NT2/D1 (cell line): ENCODE measurements around the gene ADAM33.

Experiments used
- DNase-seq: peaks from one replicate; pipeline ENCODE4 v3.0.0-alpha.2; 2011; ENCODE audit warnings: low read depth, low spot score
- H3K27me3 ChIP-seq: 2 replicates; pipeline ENCODE4 v1.6.0; 2011; ENCODE audit warnings: mild to moderate bottlenecking; ENCODE audit not compliant: insufficient read length, insufficient read depth
- H3K36me3 ChIP-seq: 2 replicates; pipeline ENCODE4 v1.6.1; 2011; ENCODE audit warnings: mild to moderate bottlenecking, low read length, mixed read lengths; ENCODE audit not compliant: insufficient read depth, insufficient read length
- H3K4me1 ChIP-seq: 2 replicates; pipeline ENCODE4 v1.5.1; 2011; ENCODE audit not compliant: insufficient read depth, insufficient read length
- H3K4me3 ChIP-seq: 2 replicates; pipeline ENCODE4 v1.5.1; 2011; ENCODE audit warnings: low read depth; ENCODE audit not compliant: insufficient read length
- H3K9ac ChIP-seq: 2 replicates; pipeline ENCODE4 v1.6.0; 2011; ENCODE audit warnings: low read depth; ENCODE audit not compliant: insufficient read length
- H3K9me3 ChIP-seq: 2 replicates; pipeline ENCODE4 v1.5.1; 2011; ENCODE audit warnings: mild to moderate bottlenecking, low read length; ENCODE audit not compliant: insufficient read depth
- SUZ12 ChIP-seq: IDR thresholded peaks from 2 replicates; pipeline ENCODE4 v1.6.1; 2011; ENCODE audit not compliant: insufficient read length, insufficient read depth; ENCODE audit errors: extremely low read depth
- YY1 ChIP-seq: IDR thresholded peaks from 2 replicates; pipeline ENCODE4 v1.6.1; 2011; ENCODE audit not compliant: insufficient read length, insufficient read depth
- ZNF274 ChIP-seq: IDR thresholded peaks from 2 replicates; pipeline ENCODE4 v1.6.1; 2011; ENCODE audit warnings: mild to moderate bottlenecking, low read depth, low read length

The ADAM33 gene

DNA sequence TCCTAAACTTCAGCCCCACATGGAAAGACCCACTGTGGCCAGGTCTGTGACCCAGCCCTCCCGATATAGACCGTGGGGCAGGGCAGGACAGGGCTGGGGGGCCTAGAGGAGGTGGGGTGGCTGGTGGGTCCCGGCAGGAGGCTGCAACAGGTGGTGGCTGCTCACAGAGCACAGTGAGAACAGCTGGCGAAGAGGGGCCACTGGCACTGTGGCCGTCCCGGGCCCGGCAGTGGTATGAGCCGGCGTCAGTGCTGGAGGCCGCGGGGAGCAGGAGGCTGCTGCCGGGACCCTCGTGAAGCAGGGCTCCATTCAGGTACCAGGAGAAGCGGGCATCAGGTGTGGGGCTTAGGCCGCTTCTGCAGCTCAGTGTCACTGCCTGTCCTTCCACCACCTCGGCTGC lies 17.2 kb upstream of the ADAM33 start:
- Histone ChIP-seq H3K27me3 (no peaks in the 10 kb centered on the region), H3K9me3 (peaks cover 7% of the 10 kb centered on the region; the same call in 1 of the 2 replicates), H3K4me3 (no peak overlapping the region), H3K9ac (no peak overlapping the region), H3K4me1 (peaks cover 10% of the 10 kb centered on the region), H3K36me3 (no peaks in the 10 kb centered on the region)
- no peak for DNase-seq
- no peak for TF ChIP-seq SUZ12
- no peak for TF ChIP-seq YY1
- TF ChIP-seq ZNF274, result no peak

DNA sequence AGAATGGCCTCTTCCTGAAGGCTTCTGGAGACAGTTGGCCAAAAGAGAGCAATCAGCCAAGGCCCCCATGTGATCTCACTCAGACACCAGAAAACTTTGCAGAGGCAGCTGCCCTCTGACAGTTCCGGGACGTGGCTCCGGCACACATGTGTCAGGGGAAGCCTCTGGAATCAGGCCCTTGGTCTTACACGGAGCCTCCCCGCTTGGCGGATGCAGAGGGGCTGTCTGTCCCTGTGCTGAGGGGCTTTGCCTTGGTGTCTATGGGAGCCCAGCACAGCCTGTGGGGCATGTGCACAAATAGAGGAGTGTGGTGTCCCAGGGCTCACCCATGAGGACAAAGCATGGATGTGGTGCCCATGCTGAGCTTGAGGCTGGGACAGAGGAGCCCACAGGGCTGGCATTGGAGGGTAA lies 16.8 kb upstream of the ADAM33 start:
- no peaks in the 10 kb centered on the region for H3K36me3 ChIP-seq
- no peak for DNase-seq
- no peak for TF ChIP-seq ZNF274
- TF ChIP-seq YY1, result no peak
- no peak for TF ChIP-seq SUZ12
- no peaks in the 10 kb centered on the region for H3K27me3 ChIP-seq
- no peak overlapping the region for H3K4me3 ChIP-seq
- peaks cover 7% of the 10 kb centered on the region; the same call in 1 of the 2 replicates for H3K9me3 ChIP-seq
- H3K4me1 ChIP-seq, result peaks cover 10% of the 10 kb centered on the region
- no peak overlapping the region for H3K9ac ChIP-seq

DNA sequence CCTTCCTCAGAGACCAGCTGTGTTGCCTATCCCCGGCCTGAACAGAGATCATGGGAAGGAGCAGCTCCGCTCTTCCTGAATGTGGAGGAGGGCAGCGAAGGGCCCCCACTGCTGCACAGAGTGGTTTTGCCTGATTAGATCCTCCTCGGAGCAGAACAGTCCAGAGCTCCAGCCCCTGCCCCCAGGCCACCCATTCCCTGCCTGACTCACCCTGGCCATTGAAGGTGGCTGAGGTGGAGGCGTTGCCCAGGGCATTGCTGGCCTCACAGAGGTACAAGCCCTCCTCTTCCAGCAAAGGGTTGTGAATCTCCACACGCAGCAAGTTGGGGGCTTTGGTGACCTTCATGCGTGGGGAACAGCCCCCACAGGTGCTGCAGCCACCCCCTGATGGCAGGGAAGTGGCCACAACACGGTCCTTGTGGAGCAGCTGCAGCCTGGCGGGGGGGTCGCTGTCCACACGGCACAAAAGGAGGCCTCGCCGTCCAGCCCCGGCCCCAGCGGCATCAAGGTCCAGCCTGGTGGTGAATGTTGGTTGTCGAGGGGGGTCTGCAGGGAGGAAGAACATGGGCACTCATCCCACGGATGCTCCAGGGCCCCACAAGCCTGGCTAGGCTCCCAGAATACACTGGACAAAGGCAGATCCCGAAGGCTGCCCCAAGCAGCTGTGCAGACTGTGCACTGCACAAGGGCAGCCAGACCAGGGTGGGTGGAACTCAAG lies 15.9 kb upstream of the ADAM33 start:
- Histone ChIP-seq H3K9ac (peak overlapping the region; percentile 32), H3K36me3 (no peaks in the 10 kb centered on the region), H3K4me3 (no peak overlapping the region), H3K9me3 (peaks cover 7% of the 10 kb centered on the region; the same call in 1 of the 2 replicates), H3K27me3 (no peaks in the 10 kb centered on the region), H3K4me1 (peaks cover 10% of the 10 kb centered on the region)
- TF ChIP-seq YY1, result no peak
- TF ChIP-seq SUZ12, result no peak
- no peak for TF ChIP-seq ZNF274
- DNase-seq, result no peak

DNA sequence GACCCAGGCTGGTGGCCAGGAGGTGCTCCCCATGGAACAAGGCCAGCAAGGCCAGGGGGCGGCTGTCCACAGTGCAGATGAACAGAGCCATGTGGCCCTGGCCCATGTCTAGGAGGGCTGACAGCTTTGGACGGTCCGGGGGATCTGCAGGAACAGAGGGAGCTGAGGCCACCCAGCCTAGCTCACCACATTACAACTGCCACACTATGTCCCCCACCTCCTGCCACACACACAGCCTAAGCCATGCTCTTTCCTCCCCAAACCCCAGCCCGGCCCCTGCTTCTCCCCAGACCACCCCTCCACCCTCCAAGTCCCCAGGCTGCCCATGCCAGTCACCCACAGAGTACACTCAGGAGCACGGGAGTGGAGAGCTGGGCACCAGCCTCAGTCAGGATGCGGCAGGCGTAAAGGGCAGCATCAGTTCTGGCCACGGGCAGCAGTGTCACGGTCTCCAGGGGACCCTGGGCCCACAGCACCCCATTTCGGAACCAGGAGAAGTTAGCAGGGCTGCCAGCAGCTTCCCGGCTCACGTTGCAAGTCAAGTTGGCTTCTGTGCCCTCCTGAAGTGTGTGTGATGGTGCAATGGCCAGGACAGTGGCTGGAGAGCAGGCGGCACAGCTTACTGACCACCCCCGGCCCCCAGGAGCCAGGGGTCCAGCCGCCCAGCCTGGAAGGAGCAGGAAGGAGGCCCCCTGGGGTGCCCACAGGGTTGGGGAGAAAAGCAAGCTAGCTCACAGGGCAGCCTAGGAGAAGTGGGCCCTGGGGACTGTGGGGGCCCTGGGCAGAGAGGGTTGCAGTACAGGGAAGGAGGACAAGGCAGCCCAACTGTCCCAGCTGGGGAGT lies 15.2 kb upstream of the ADAM33 start:
- no peak for DNase-seq
- Histone ChIP-seq H3K9ac (no peak overlapping the region), H3K27me3 (no peaks in the 10 kb centered on the region), H3K36me3 (no peaks in the 10 kb centered on the region), H3K4me3 (no peak overlapping the region), H3K9me3 (peaks cover 7% of the 10 kb centered on the region; the same call in 1 of the 2 replicates), H3K4me1 (peaks cover 10% of the 10 kb centered on the region)
- TF ChIP-seq ZNF274 (no peak), YY1 (no peak), SUZ12 (no peak)

DNA sequence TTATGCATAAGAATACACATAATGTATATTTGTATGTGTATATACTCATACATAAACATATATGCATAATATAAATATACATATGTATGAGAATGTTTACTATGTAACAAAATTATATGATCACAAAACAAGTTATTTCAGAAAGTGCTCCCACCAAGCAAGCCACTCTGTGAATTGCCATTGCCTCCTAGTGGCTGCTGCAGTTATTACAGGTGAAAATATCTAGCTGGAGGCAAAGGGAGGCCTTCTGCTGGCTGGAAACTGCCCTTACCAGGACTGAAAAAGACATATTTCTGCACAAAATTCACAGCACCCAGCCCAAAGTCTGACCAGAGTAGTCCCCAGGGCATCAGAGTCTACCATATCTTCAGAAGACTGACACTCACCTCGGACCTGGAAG lies 14.4 kb upstream of the ADAM33 start:
- H3K27me3 ChIP-seq, result no peaks in the 10 kb centered on the region

DNA sequence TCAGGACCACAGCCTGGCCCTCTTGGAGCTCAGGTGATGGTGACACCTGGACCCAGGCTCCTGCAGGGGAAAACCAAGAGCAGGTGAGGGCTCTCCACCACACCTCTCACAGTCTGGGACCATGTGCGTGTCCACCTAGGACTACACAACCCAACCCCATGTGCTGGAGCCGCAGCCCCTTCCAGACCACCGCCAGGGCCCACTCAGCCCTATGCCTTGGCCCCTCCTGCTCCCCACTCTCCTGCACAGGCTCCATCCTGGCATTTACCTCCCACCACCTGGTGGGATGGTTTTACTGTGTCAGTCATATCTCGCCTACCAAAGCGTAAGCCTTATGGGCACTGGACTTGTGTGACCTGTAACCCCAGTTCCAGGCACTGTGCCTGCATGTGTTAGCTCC lies 13.1 kb upstream of the ADAM33 start:
- Histone ChIP-seq H3K27me3 (no peaks in the 10 kb centered on the region), H3K4me1 (peaks cover 10% of the 10 kb centered on the region), H3K9ac (no peak overlapping the region), H3K4me3 (no peak overlapping the region), H3K9me3 (peaks cover 7% of the 10 kb centered on the region; the same call in 1 of the 2 replicates), H3K36me3 (no peaks in the 10 kb centered on the region)
- no peak for TF ChIP-seq SUZ12
- no peak for TF ChIP-seq YY1
- TF ChIP-seq ZNF274, result no peak
- no peak for DNase-seq

More for the DNA sequence above, 14.4 kb upstream of the ADAM33 start:
- Histone ChIP-seq H3K9me3 (peaks cover 7% of the 10 kb centered on the region; the same call in 1 of the 2 replicates), H3K4me1 (peaks cover 10% of the 10 kb centered on the region), H3K9ac (no peak overlapping the region), H3K4me3 (no peak overlapping the region), H3K36me3 (no peaks in the 10 kb centered on the region)
- TF ChIP-seq SUZ12 (no peak), YY1 (no peak), ZNF274 (no peak)
- DNase-seq, result no peak

DNA sequence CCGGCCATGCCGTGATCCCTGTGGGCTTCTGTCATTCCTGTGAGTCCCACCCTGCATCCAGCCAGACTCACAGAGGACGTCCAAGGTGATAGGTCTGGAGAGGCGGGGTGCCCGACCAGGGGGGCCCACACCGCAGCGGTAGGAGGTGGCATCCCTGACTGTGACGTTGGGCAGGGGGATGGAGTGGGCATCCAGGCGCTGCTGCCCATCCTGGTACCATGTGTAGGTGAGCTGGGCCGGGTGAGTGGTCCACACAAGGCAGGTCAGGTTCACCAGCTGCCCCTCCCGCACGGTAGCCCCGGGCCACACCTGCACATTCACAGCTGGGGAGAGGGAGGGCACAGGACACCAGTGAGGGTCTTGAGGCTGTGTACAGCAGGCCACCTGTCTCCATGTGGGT lies 11.6 kb upstream of the ADAM33 start:
- no peak overlapping the region for H3K4me3 ChIP-seq
- H3K9ac ChIP-seq, result no peak overlapping the region
- TF ChIP-seq YY1 (no peak), ZNF274 (no peak), SUZ12 (no peak)
- no peaks in the 10 kb centered on the region for H3K27me3 ChIP-seq
- no peaks in the 10 kb centered on the region for H3K36me3 ChIP-seq
- H3K4me1 ChIP-seq, result peaks cover 10% of the 10 kb centered on the region
- DNase-seq, result no peak
- peaks cover 7% of the 10 kb centered on the region; the same call in 1 of the 2 replicates for H3K9me3 ChIP-seq
